Measurements from ENCODE around the gene PHKB. TPM values are rescaled to one million over a fixed set of nuclear protein-coding genes. Genes with fewer than 3 reads are reported as not detected.

Gene PHKB
- total RNA-seq, 4 donors from 2014 or later: 38.8 to 94.2 (median 55.7) TPM

- H3K4me3 ChIP-seq: no peak overlapping the region
- no peaks in the 10 kb centered on the region for H3K4me1 ChIP-seq
- H3K27me3 ChIP-seq: no peaks in the 10 kb centered on the region
- TF ChIP-seq POLR2AphosphoS5 (IDR thresholded peaks at IDR 0.05): no peak
- TF ChIP-seq, protein P1, sequence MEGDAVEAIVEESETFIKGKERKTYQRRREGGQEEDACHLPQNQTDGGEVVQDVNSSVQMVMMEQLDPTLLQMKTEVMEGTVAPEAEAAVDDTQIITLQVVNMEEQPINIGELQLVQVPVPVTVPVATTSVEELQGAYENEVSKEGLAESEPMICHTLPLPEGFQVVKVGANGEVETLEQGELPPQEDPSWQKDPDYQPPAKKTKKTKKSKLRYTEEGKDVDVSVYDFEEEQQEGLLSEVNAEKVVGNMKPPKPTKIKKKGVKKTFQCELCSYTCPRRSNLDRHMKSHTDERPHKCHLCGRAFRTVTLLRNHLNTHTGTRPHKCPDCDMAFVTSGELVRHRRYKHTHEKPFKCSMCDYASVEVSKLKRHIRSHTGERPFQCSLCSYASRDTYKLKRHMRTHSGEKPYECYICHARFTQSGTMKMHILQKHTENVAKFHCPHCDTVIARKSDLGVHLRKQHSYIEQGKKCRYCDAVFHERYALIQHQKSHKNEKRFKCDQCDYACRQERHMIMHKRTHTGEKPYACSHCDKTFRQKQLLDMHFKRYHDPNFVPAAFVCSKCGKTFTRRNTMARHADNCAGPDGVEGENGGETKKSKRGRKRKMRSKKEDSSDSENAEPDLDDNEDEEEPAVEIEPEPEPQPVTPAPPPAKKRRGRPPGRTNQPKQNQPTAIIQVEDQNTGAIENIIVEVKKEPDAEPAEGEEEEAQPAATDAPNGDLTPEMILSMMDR (IDR thresholded peaks at IDR 0.05): no peak
- TF ChIP-seq POLR2A (IDR thresholded peaks at IDR 0.05): no peak
- no peak for TF ChIP-seq EP300 (IDR thresholded peaks at IDR 0.05)
- 93% methylated on average over 3 to 4 of the region's 4 CpGs for WGBS, 2 donors (ENCODE audit: low coverage in 1 of 2)
- no peaks in the 10 kb centered on the region for H3K9me3 ChIP-seq
- H3K36me3 ChIP-seq: peaks cover 7 to 93% of the 10 kb centered on the region in 2 donors
- ATAC-seq: no peak
- H3K27ac ChIP-seq: no peak overlapping the region
Measured at GRCh38 chr16:47695756-47696155, 234.6 kb downstream of the PHKB start.

DNA sequence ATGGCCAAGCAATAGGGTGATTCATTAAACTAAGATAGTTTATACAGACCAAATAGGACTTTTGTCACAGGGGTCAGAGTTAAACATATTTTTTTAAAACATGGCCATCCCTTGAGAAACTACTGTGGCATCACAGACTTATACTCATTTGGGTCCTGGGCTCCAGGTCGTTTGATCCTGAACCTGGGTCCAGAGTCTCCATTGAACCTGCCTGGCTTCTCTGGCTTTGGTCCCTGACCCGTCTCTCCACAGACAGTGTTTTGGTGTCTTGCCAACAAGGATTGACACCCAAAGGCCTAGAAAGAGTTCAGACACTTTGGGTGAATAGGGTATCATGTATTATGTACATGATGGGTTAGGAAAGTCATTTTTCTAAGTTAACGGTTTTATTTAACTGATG lies 236.7 kb downstream of the PHKB start:
- 76 to 96% methylated on average over 3 of the region's 3 CpGs for WGBS, 2 donors (ENCODE audit: low coverage in 1 of 2)
- H3K9me3 ChIP-seq: no peaks in the 10 kb centered on the region
- no peaks in the 10 kb centered on the region for H3K27me3 ChIP-seq
- no peak overlapping the region for H3K27ac ChIP-seq
- peaks cover 7 to 73% of the 10 kb centered on the region in 2 donors for H3K36me3 ChIP-seq
- H3K4me3 ChIP-seq: no peak overlapping the region
- no peak for ATAC-seq
- no peaks in the 10 kb centered on the region for H3K4me1 ChIP-seq
- no peak for TF ChIP-seq POLR2AphosphoS5 (IDR thresholded peaks at IDR 0.05)
- no peak for TF ChIP-seq EP300 (IDR thresholded peaks at IDR 0.05)
- TF ChIP-seq, protein P1 (IDR thresholded peaks at IDR 0.05): no peak
- no peak for TF ChIP-seq POLR2A (IDR thresholded peaks at IDR 0.05)

GRCh38 chr16:47699106-47699505 lies 238.0 kb downstream of the PHKB start:
- H3K36me3 ChIP-seq: peaks cover 5 to 60% of the 10 kb centered on the region in 2 donors
- no peak for ATAC-seq
- H3K4me3 ChIP-seq: no peak overlapping the region
- H3K4me1 ChIP-seq: no peaks in the 10 kb centered on the region
- TF ChIP-seq POLR2A (IDR thresholded peaks at IDR 0.05) (no peak), POLR2AphosphoS5 (IDR thresholded peaks at IDR 0.05) (no peak)
- whole genome bisulfite sequencing, 2 donors (ENCODE audit: low coverage in 1 of 2): 64 to 77% methylated on average over 2 to 5 of the region's 5 CpGs
- H3K9me3 ChIP-seq: no peaks in the 10 kb centered on the region
- H3K27ac ChIP-seq: no peak overlapping the region
- H3K27me3 ChIP-seq: no peaks in the 10 kb centered on the region

GRCh38 chr16:47700857-47701587 lies 239.9 kb downstream of the PHKB start:
- H3K4me3 ChIP-seq: no peak overlapping the region
- H3K9me3 ChIP-seq: peaks cover 0 to 4% (median 0%) of the 10 kb centered on the region in 3 donors
- ATAC-seq: no peak

GRCh38 chr16:47705266-47705665 lies 244.1 kb downstream of the PHKB start:
- Histone ChIP-seq H3K4me1 (no peaks in the 10 kb centered on the region), H3K27ac (no peak overlapping the region), H3K9me3 (peaks cover 0 to 4% (median 0%) of the 10 kb centered on the region in 3 donors), H3K4me3 (no peak overlapping the region), H3K27me3 (no peaks in the 10 kb centered on the region), H3K36me3 (no peaks in the 10 kb centered on the region)
- no peak for ATAC-seq
- TF ChIP-seq, protein P1 (IDR thresholded peaks at IDR 0.05): no peak
- TF ChIP-seq POLR2A (IDR thresholded peaks at IDR 0.05) (no peak), POLR2AphosphoS5 (IDR thresholded peaks at IDR 0.05) (no peak), EP300 (IDR thresholded peaks at IDR 0.05) (no peak)
- WGBS, 2 donors (ENCODE audit: low coverage in 1 of 2): 83% methylated on average over 3 of the region's 4 CpGs; no CpG with 5 or more reads in 1 of the 2 donors

More at GRCh38 chr16:47700857-47701587, 239.9 kb downstream of the PHKB start:
- TF ChIP-seq POLR2AphosphoS5 (IDR thresholded peaks at IDR 0.05) (no peak), POLR2A (IDR thresholded peaks at IDR 0.05) (no peak), EP300 (IDR thresholded peaks at IDR 0.05) (no peak)
- TF ChIP-seq, protein P1 (IDR thresholded peaks at IDR 0.05): no peak
- H3K4me1 ChIP-seq: no peaks in the 10 kb centered on the region
- H3K27me3 ChIP-seq: no peaks in the 10 kb centered on the region
- H3K36me3 ChIP-seq: peaks cover 3 to 41% of the 10 kb centered on the region in 2 donors
- H3K27ac ChIP-seq: no peak overlapping the region
- WGBS, 2 donors (ENCODE audit: low coverage in 1 of 2): 72 to 74% methylated on average over 6 of the region's 6 CpGs

All from gastroesophageal sphincter (tissue), 4 donors.